Measurements from ENCODE around the gene SH2D1B.

SH2D1B gene

GRCh38 chr1:162373541-162374260, 38.2 kb downstream of the SH2D1B start:
- no peak for TF ChIP-seq CTCF (IDR thresholded peaks at IDR 0.05; ENCODE audit: control insufficient read depth, extremely low read depth, insufficient read depth)
- DNase-seq (ENCODE audit: low read depth) = no peak
- H3K4me3 ChIP-seq (ENCODE audit: low read depth, low read length) = no peak overlapping the region

- no peak for DNase-seq (ENCODE audit: low read depth)
- H3K4me3 ChIP-seq (ENCODE audit: low read depth, low read length) = no peak overlapping the region
These were observed 38.9 kb downstream of the SH2D1B start for GRCh38 chr1:162373072-162373427.

GRCh38 chr1:162372159-162373071, 39.5 kb downstream of the SH2D1B start:
- TF ChIP-seq CTCF (IDR thresholded peaks at IDR 0.05; ENCODE audit: control insufficient read depth, extremely low read depth, insufficient read depth) = no peak
- no peak overlapping the region for H3K4me3 ChIP-seq (ENCODE audit: low read depth, low read length)
- no peak for DNase-seq (ENCODE audit: low read depth)

More at GRCh38 chr1:162373072-162373427, 38.9 kb downstream of the SH2D1B start:
- no peak for TF ChIP-seq CTCF (IDR thresholded peaks at IDR 0.05; ENCODE audit: control insufficient read depth, extremely low read depth, insufficient read depth)

GRCh38 chr1:162371611-162372010, 40.3 kb downstream of the SH2D1B start:
- DNase-seq (ENCODE audit: low read depth) = no peak
- no peak for TF ChIP-seq CTCF (IDR thresholded peaks at IDR 0.05; ENCODE audit: control insufficient read depth, extremely low read depth, insufficient read depth)
- H3K4me3 ChIP-seq (ENCODE audit: low read depth, low read length) = no peak overlapping the region

- DNase-seq (ENCODE audit: low read depth) = no peak
- H3K4me3 ChIP-seq (ENCODE audit: low read depth, low read length) = no peak overlapping the region
These were observed 41.2 kb downstream of the SH2D1B start for GRCh38 chr1:162370721-162371120.

GRCh38 chr1:162370161-162370560, 41.8 kb downstream of the SH2D1B start:
- DNase-seq (ENCODE audit: low read depth) = no peak
- no peak for TF ChIP-seq CTCF (IDR thresholded peaks at IDR 0.05; ENCODE audit: control insufficient read depth, extremely low read depth, insufficient read depth)
- H3K4me3 ChIP-seq (ENCODE audit: low read depth, low read length) = no peak overlapping the region

More at GRCh38 chr1:162370721-162371120, 41.2 kb downstream of the SH2D1B start:
- no peak for TF ChIP-seq CTCF (IDR thresholded peaks at IDR 0.05; ENCODE audit: control insufficient read depth, extremely low read depth, insufficient read depth)

All from LNCaP clone FGC (cell line).